NCI-H187 treated with DMSO at 0.1 percent for 48 hours (cell line): ENCODE data around the gene MAP3K6.
A peak's percentile ranks its signal among the peaks of the same experiment; 100 is the strongest.
"Not testable (repeated sequence)": the region's sequence is repeated elsewhere in the genome, so short reads cannot be mapped to it uniquely, and the experiment has no call there.

ENCODE experiments used
- DNase-seq: peaks from one replicate; lab custom pipeline; 2025; lab: John Stamatoyannopoulos, UW

The MAP3K6 gene

DNA sequence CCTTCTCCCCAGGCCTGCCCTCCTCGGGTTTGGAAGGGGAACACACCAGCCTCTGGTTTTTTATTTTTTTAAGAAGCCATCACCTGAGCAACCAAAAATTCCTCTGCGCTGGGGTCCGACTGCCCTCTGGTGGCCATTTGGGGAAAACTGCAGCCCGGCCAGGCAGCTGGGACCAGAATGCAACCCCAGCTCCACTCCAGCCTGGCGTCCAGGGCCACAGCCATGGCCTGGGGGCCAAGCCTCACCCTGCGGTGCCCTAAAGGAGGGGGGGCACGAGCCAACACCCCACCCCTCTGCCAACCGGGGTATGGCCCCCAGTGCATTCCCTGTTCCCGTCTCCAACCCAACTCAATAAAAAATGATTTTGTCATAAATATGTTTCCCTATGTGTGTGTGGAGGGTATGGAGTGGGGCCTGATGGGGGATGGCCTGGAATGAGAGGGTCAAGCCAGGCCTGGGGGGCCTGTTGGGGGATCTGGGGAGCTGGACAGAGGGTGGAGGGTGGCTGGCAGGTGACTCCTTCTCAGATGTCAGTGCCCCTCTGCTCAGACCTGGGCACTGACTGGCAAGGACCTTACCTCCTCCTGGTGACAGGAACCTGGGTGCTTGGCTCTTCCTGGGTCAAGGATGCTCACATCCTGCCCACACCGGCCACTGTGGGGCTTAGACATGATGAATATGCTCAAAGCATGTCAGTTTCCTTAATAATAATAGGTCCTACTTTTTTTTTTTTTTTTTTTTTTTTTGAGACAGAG lies 28.9 kb upstream of the MAP3K6 start:
- no peak for DNase-seq

GRCh38 chr1:27394925-27395324 lies 28.2 kb upstream of the MAP3K6 start:
- no peak for DNase-seq

GRCh38 chr1:27394282-27394658 lies 27.5 kb upstream of the MAP3K6 start:
- no peak for DNase-seq

DNA sequence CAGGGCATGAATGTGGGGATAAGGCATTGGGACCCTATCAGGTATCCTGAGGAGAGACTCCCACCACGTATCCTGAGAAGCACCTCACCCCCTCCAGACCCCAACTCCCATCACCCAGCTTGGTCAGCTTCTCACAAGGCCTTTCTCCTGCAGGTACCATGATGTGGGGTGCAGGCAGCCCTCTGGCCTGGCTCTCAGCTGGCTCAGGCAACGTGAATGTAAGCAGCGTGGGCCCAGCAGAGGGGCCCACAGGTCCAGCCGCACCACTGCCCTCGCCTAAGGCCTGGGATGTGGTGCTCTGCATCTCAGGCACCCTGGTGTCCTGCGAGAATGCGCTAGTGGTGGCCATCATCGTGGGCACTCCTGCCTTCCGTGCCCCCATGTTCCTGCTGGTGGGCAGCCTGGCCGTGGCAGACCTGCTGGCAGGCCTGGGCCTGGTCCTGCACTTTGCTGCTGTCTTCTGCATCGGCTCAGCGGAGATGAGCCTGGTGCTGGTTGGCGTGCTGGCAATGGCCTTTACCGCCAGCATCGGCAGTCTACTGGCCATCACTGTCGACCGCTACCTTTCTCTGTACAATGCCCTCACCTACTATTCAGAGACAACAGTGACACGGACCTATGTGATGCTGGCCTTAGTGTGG lies 27.0 kb upstream of the MAP3K6 start:
- DNase-seq: no peak

GRCh38 chr1:27392778-27393635 lies 26.2 kb upstream of the MAP3K6 start:
- no peak for DNase-seq

GRCh38 chr1:27392096-27392777 lies 25.5 kb upstream of the MAP3K6 start, which contains the start of gene GPR3:
Gene GPR3, plus strand, starts transcription at chr1:27392622. Its CDS starts 1,177 bp downstream, at chr1:27393799.
- DNase-seq: peak; percentile 50

GRCh38 chr1:27391511-27392095 lies 24.8 kb upstream of the MAP3K6 start:
- DNase-seq: no peak

GRCh38 chr1:27388337-27389005 lies 21.7 kb upstream of the MAP3K6 start:
- DNase-seq: peak; percentile 33

DNA sequence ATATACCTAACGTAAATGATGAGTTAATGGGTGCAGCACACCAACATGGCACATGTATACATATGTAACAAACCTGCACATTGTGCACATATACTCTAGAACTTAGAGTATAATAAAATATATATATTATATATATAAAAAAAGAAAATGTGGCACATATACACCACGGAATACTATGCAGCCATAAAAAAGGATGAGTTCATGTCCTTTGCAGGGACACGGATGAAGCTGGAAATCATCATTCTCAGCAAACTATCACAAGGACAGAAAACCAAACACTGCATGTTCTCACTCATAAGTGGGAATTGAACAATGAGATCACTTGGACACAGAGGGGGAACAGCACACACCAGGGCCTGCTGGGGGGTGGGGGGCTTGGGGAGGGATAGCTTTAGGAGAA lies 18.0 kb upstream of the MAP3K6 start:
- DNase-seq: not testable (repeated sequence)

DNA sequence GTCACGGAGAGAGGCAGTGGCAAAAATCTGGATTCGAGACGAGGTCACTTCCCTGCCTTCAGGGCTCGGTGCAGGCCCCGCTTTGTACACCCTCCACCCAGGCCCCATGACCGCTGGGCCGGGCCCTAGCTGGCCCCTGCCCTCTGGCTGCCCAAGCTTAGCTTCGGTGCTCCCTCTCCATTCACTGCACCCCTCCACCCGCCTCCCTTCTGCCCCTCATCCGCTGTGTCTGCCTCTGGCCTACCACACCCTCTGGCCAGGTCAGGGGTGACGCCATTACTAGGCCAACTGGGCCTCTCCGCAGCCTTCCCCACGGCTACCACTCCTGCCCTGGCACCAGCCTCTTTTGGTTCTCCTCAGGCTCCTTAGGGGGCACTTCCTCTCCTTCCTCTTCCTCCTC lies 16.9 kb upstream of the MAP3K6 start:
- DNase-seq: no peak

- no peak for DNase-seq
These were observed 16.4 kb upstream of the MAP3K6 start, which contains the start of gene CD164L2 for GRCh38 chr1:27383039-27383605. Gene CD164L2, minus strand, starts transcription at chr1:27383333. Its CDS starts 94 bp downstream, at chr1:27383239.

DNA sequence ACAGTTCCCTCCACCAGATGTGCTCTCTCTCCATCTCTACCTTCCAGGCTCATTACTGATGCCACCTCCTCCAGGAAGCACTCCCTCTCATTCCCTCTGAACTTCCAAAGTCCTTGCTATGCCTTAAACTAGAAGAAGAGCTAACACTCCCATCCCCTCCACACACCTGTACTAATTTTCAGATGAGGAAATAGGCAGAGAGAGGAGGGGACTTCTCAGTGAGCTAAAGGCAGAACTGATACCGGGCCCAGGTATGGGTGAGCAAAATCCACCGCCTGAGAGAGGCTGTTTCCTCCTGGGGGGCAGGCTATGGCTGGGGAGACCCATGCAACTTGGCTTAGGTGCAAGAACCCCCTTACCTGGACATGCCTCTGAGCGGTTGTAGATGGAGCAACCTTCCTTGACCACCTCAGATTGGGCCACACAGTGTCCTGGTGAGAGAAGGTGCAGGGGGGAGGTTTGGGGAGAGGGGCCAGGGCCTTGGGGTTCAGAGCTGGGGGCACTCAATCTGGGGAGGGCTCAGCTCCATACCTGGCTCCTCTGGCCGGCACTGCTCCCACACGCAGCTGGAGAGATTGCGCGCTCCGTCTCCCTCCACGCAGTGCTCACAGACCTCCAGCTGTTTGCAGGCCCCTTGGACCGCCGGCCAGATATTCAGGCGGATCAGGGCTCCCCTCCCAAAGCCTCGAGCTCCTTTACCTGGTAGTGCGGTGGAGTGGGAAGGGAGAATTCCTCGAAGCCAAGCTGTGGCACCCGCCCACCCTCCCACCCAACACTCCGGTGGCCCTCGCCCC lies 15.4 kb upstream of the MAP3K6 start:
- DNase-seq: no peak

DNA sequence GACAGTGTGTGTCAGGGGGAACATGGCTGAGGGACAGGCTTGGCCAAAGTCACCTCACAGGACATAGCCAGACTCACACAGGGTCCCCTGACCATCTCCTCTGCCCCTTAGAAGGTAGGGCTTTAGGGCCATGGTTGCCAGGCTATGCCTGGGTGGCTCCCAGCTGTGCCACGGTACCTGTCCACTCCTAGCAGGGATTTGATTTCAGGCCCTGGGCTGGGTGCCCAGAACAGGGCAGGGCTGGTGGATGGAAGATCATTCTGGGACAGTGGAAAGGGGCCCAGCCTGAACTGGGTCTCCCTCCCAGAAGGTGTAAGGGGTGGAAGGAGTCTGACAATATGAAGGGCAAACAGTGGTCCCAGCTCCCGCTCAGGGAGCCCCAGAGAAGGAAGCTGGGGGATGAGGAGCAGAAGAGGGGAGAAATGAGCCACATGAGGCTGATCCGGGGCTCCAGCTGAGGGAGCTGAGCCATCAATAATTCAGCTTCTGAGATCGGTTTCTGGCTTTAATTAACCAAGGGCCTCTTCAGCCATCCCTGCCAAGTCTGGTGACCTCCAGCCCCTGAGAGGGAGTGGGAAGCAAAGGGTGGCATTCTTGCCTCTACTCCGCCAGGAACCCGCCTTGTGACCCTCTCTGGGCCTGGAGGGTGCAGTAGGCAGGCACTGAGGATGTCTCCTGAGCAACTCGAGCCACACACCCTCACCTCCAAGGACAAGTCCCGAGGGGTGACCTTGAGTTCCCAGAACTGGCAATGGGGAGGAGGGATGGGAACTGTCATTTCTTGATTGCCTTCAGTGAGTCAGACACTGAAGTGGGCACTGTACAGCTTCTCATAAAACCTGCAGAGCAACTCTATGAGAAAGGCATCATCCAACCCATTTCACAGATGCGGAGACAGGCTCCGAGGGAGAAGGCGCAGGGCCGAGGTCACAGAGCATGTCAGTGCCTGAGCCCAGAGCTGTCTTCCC lies 14.3 kb upstream of the MAP3K6 start:
- no peak for DNase-seq

DNA sequence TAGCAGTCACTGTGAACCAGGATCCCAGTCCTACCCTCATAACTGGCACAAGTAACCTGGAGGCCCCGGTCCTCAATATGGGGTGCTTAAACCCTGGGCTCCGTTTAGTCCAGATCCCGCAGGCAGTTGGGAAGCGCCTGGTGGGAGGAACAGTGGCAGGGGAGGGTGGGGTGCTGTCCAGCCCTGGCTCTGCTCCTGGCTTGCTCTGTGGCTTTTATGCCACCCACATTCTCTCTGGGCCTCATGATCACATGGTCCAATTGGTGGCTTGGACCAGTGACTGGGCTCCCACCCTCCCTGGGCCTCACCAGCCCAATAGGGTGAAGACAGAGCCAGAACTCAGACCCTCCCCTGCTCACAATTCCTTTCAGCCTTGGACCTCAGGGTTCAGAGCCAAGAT lies 13.5 kb upstream of the MAP3K6 start:
- DNase-seq: no peak

DNA sequence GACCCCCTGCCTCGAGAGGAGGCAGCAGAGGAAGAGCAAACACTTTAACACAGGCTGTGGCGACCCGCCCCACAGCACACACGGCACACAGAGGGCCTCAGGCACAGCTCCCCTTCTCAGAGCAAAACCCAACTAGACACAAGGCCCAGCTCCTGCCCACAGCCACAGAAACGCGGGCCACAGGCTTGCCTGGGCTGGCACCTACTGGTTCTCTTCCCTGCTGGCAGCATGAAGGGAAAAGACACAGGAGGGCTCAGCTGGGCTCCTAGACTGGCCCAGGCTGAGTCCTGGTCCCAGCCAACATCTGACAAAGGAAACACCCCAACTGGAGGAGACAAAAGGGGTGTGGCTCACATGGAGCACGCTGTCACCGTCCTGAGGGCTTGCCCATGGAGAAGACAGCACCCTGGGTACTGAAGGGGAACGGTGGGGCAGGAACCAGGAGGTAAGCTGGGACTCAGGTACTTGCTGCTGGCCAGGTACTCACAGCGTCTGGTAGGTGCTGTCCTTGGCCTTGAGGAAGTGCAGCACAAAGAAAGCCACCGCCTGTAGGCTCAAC lies 12.9 kb upstream of the MAP3K6 start:
- DNase-seq: no peak

DNA sequence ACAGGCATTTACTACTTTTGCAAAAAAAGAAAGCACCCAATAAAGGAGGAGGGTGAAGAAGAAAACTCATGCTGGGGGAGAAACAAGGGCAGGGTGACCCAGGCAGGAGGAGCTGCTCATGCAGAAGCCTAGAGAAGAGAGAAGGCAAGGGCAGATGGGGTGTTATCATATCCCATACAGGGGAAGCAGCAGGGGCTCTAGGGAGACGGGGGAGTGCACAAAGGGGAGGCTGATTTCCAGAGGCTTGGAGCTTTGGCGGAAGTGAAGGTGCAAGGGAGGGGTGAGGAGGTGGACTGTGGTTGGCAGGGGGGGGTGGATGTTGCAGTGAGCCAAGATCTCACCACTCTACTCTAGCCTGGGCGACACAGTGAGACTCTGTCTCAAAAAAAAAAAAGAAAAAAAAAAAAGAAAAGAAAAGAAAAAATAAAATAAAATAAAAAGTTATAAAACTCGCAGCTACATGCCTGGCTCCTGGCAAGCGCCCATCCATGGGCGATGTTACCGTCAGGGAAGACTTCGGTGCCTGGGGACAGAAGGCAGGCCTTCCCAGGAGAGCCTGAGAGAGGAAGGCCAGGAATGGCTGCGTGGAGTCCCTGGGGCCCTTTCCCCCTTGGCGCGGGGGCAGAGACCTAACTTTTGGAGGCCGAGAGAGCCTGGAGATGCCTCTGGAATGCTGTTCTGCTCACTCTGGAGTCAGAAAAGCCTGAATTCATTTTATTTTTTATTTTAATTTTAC lies 11.2 kb upstream of the MAP3K6 start:
- DNase-seq: no peak

DNA sequence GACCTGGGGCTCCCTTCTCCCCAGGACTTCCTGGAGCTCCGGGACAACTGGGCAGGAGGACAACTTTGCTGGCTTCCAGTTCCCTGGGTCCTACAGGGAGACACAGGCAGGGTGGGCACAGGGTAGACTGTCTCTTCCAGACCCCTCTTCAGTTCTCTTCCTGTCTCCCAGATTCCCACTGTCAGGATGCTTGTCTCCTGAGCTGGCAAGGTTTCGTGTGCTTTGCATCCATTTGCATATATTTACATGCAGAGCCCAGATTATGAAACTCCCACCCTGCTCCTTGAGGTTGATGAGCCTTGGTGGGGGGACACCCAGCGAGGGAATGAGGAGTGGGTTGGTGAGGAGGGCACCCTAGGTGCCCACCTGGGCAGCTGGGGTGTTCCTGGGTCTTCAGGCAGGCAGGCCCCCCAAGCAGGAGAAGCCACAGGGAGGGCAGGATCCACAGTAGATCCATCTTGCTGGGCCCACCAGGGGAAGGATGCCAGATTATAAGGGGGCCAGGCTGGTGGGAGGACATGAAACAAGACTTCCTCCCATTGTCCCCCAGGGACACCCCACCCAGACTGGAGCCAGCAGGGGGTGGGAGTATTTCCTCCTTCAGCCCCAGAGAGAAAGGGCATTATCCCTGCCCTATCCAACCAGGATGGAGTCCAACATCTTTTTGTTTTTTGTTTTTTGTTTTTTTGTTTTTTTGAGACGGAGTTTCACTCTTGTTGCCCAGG lies 7.8 kb upstream of the MAP3K6 start, which contains the start of gene FCN3:
Gene FCN3, minus strand, starts transcription at position 463 of the 725 bp plus-strand sequence. Its CDS starts 6 bp downstream, at position 457.
- DNase-seq: no peak
